ENCODE results near the gene CHIT1.
A peak's percentile ranks its signal among the peaks of the same experiment; 100 is the strongest.

CHIT1 gene

DNA sequence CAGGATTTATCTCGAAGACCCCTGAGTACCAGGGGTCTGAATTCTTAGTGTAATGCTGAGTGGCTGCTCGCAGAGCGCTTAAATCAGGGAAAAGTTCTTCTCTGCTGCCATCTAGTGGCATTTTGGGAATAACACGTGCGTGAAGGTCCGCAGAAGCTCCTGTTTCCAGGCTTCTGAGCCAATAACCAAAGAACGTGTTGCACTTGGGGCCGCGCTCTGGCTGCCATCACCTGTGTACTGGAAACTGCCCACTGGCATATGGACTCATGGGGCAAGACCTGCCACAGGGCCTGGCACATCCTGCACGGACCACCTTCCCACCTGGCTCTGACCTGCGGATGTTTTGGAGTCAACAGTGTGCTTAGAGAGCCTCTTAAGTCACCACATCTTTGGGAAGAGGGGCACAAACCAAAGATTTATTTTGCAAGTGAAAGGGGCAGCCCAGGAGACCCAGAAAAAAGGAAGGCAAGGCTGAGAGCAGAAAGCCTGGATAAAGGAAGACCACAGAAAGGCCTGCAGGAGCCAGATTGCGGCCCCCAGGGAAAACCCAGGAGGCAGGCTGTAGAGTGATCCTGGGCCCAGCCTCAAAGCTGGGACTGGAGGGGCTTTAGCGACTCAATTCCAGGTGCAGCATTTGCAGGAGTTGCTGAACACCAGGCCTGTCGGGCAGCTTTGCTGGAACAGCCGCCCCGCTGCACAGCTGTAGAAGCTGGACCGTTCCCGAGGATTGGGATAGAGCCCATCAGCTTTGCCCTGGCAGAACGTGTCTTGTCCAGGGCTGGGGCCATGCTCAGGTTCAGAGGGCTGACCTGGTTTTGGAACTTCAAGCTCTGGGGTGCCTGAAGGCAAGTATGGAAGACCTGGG is 13.0 kb downstream of the CHIT1 start:
- peak; percentile 86 for DNase-seq

DNA sequence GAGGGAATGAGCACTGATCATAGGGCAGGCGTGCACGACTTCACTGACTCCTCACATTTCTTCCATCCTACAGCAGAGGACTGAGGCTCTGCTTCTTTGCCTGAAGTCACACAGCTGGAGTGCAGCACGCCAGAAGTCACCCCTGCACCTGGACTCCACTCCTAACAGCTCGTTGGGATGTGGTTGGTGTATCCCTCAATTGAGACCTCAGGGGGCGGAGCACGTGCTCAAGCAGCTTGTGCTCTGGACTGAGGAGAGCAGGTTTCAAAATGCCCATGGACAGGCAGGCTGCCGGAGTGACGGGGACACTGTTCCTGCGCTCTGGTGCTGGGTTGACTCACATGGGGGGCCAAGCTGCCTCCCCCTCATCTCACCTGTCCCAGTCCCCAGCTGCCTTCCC is 13.9 kb downstream of the CHIT1 start:
- peak; percentile 24 for DNase-seq

DNA sequence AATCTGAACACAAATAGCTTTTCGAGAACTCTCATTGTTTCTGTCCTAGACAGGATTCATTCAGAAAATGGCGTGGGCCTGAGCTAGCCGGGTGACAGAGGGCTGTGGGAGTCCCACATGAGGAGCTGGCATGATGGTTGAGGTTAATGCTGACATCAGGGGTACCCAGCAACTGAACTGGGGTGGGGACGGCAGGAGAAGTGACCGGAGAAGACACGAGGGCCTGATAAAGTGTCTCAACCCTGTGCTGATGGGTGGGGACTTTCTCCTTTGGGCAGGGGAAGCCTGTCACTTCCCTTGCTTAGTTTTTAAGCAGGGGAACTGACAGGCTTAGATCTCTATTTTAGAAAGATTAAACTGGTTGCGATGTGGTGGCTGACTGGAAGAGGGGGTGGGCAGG is 14.6 kb downstream of the CHIT1 start:
- DNase-seq, result no peak

DNA sequence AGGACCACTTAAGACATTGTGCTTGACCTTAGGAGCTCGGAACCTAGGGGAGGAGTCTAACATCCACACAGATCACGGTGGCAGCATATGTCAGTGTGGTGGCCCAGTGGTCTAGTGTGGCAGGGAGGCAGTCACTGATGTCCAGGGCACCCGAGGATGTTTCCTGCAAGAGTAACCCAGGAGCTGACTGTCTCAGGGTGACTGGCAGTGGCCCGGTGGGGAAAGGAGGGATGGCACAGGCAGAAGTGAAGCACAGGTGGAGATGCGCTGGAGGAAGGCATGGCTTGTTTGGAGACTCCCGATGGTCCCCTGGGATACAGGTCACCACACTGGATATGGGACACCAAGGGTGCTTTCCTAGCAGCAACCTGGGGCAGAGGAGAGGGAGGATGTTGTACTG is 16.3 kb downstream of the CHIT1 start:
- no peak for DNase-seq

DNA sequence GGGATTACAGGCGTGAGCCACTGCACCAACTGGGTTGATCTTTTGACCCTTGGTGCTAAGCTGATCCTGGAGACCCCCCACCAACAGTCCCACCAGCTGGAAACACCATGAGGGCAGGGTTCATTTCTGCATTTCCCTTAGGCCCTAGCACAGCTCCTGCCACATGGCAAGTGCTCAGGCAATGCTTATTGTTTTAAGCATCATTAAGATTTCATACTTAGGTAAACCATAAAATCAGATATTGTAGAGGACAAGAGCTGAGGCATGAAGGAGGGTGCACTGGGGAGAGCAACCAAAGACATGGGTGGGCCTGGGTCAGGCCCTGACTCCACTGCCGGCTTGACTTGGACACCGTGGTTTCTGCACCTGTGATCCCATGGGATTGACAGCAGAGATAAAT is 17.7 kb downstream of the CHIT1 start:
- DNase-seq, result no peak

DNA sequence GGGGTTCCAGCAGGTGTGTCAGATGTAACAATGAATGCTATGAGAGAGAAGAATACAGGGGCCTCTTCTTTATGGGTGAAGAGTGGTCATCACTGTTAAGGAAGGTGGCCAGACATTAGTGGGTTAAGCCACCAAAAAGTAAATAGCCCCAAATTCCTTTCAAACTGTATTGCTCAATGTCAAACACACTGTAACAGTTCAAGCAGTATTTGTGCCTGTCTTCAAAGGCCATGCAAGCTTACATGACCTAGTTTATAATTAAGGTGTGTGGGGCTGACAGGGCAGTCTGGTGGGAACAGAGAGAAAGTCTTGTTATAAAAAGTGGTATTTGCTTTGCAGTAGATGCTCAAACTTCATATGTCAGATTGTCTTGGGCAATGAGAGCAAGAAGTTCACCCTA is 18.5 kb downstream of the CHIT1 start:
- no peak for DNase-seq

DNA sequence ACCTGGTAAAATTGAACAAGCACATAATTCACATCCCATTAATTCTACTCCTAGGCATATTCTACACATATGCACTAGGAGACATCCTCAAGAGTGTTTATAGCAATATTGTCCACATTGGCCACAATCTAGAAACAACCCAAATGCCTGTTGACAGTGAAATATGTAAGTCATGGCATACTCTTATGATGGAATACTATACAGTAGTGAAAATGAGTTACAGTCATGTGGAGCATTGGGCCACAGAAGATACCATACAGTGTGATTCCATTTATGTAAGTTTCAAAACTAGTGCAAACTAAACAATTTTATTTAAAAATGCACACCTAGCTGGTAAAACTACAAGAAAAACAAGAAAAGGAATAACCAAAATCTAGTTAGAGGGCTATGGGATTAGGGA is 19.1 kb downstream of the CHIT1 start:
- DNase-seq, result no peak

DNA sequence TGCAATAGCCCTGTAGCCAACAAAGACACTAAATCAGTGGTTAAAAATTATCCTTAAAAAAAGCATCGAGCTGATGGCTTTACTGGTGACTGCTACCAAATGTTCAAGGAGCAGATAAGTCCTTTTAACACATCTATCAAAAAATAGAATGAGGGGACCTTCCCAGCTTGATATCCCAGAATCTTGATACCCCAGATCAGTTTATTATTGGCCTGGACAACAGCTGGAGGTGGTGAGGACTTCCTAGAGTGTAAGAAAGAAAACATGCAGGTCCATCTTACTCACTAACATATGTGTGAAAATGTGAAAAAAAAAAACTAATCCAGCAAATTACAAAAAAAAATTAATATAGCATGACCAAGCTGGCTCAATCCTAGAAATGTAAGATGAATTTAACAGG is 21.3 kb downstream of the CHIT1 start:
- no peak for DNase-seq

DNA sequence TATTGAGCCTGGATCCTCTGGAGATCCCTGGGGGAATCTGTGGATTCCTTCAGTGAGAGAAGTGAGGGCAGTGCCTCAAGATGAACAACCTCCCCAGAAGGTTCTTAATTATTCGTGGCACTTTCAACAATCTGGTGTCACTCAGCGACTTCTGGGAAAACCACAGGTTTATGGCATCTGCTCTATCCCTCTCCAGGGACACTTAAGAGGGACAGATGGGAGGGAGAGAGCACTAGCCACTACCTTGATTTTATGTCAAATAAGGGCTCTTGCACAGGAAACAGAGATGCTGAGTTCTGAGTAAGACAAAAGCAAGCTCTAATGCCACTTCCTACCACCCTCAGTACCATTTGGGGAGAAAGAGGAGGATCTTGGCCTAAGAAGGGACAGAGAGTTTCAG is 21.7 kb downstream of the CHIT1 start:
- no peak for DNase-seq

DNA sequence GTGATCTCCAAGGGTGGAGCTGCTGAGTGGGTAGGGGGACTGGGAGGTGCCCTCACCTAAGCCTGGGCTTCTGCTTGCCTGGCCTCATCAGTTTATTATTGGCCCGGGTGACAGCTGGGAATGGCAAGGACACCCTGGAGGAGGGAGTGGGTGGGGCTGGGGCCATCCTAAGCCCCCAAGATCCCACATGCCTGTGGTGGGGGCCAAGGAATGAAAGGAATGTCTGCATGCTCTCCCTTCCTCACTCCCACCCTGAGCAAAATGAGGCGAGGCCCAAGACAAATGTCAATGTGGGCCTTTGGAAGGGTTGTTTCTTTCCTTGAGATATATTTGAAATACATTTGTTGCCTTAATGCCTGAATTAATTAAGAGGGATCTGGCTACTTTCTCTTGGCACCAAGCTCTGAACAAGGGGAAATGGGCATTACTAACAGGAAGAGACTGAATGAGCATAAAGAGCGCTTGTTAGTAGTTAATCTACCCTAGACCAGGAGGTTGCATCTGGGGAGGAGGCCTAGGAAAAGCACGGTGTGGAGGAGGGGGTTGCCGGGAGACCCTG is 23.3 kb downstream of the CHIT1 start:
- DNase-seq, result no peak

DNA sequence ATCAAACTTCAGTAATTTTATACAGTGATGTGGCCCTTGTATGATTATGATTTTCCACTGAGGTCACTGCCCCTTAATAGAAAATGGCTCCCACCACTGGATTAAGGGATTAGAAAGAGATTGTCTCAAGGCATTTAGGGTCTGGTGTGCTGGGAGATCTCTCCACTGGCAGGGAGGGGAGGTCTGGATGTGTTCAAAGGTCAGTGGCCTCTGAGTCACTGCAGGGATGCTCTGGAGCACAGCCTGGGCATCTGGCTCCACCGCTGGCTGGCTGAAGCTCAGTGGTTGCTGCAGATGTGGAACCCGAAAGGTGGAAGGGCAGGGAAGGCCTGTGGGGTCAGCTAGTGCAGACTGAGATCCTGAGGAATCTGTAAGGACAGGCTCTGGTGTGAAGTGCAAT is 24.7 kb downstream of the CHIT1 start:
- DNase-seq, result no peak

DNA sequence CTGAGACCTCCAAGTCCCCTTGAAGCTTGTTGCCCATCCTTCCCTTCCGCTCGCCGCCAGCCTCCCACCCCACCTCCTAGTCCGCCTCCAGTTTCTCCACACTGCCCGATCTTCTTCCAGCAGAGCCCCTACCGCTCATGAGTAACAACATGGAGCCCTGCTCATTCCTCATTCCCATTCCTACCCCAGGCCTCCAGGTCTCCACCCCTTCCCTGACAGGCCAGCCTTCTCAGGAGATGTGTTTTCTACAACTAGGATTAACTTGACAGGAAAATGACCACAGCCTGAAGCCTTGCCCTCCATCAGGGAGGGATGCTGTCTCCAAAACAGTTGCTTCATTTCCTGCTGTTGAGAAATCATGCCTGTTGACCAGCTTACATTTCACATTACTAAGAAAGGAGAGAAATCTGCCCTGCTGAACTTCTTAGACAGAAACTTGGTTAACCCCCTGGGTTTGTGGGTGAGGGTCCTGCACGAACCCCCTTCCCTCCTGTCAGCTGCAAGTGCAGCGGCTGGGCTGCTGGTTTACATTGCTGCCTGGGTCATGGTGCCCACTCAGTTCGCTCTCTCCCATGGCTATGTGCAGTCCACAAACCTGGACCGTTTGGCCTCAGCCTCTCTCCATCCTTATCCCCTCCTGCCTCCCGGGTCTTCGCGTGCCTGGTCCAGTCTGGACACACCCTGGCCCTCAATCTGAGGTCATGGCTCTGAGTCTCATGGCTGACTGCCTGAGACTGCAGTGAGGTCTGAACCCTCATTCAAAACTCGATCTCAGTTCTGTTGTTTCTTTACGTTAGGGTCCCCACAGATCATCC is 26.8 kb downstream of the CHIT1 start:
- no peak for DNase-seq

DNA sequence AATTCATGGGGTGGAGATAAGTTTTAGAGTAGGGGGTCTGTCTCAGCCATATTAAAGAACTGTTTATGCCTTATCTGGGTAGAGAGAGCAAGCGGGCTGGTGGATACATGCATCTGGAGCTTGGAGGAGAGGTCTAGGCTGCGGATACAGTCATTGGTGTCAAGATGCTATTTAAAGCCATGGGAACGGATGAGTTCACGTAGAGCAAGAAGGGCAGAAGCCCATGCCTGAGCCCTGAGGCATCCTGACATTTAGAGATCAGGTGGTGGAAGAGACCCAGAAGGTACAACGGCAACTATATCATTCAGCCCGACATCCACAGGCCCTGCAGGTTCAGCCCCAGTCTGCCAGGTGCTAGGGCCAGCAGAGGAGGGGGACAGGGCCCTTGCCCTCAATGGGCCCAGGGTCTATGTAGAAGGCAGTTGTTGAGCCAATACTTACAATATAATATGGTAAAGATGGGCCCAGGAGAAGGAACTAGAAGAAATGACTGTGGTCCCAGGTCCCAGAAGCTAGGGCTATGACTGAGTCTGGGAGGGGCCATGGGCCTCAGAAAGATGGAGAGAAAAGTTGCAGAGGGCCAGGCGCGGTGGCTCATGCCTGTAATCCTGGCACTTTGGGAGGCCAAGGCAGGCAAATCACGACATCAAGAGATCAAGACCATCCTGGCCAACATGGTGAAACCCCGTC is 27.8 kb downstream of the CHIT1 start:
- no peak for DNase-seq

DNA sequence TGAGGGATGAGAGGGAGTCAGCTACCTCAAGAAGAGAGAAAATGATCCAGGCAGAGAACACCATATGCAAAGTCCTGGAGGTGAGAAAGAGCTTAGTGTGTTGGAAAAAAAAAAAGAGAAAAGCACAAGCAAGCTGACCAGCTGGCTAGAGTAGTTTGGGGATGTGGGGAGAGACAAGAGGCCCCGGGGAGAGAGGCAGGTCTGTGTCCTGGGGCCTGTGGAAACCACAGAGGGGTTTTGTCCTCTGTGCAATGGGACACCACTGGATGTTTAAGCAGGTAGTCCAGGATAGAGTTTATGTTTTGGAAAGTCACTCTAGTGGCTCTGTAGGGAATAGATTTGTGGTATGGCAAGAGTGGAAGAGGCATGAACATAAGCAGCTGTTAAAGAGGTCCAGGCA is 28.6 kb downstream of the CHIT1 start:
- no peak for DNase-seq

DNA sequence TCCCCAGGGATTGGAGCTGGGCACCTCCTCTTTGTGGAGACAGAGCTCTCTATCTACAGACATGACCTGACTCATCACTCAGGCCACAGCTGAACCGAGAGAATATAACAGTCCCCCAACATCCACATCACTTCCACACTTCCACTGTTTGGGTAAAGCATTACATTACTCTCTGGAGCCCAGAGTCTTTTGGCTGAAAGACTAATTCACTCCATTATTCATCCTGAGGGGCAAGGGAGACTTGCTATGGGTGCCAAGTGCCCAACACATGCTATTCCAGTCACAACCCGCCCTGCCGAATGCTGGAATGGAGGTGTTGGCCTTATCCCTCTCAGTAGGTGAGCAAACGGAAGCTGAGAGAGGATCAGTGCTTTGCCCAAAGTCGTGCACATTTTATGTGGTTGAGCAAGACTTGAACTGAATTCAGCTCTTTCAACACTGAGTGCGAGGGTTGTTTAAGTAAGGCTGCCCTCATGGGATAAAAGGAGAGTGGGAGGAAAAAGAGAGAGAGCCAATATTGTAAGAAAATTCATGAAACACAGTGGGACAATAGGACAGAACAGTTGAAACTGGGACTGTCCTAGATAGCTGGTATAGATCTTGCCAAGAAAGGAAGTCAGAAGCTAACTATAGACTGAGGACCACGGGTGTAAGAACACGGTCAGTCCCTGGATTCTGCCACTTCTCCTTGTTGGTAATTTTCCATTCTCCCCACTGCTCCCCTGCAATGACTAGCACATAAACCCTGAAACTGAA is 29.5 kb downstream of the CHIT1 start:
- no peak for DNase-seq

DNA sequence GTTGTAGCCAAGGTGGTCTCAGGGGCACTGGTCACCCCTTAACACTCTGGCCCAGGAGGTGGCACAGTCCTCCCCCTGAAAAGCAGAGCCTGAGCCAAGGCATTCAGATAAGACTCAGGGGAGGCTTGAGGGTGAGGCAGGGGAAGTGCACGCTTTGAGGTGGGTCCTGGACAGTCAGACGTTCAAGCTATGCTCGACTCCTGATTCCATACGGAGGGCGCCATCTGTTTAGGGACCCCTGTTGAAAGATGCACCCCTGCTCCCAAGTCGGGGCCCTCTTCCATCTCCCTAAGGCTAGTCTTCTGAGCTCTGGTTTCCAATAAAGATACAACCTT is 30.0 kb downstream of the CHIT1 start:
- DNase-seq, result no peak

DNA sequence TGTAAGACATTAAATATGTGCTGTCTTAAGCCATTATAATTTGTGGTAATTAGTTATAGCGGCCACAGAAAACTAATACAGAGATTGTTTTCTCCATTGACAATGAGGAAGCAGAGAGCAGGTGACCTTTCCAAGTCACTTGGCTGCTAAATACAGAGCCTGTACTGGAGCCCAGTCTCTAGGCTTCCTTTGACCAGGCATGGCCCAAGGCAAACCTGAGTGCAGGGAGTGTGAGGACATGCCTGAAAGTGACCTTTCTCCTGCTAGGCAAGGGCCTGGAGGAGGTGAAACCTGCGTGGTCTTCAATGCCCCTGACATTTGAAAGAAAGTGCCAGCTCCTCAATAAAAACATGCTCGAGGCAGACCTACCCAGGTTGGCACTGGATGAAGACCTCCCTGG is 30.5 kb downstream of the CHIT1 start:
- DNase-seq, result no peak

DNA sequence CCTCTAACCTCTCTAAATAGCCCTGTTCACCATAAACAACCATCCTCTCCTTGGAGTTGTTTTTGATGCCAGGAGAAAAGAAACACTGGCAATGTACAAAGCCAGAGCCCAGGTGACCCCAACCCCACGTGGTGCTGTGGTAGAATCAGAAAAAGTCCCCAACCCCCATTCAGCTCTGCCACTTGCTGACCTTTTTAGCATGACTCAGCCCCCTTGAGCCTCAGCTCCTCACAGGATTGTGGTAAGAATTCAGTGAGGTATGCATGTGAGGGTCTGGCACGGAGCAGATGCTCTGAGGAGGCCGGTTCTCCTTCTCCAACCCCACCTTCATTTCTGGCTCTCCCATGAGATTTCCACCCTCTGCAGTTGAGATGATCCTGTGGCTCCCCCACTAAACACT is 31.8 kb downstream of the CHIT1 start:
- no peak for DNase-seq

DNA sequence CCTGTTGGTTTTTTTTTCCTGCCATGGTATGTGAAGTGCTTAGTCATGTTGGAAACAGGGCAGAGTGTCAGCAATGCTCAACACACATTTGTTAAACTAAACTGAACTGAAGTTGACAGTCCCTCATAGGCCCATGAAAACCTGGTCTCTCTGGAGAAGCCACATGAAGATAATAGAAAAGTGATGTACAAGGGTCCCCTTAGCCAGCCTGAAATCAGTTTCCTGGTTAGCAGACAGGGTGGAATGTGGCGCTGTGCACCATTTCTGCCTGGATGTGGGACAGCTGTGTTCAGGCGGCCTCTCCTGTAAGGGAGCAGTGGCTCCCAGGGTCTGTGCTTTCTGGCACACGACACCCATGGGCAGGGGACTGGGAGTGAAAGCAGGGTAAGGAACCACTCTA is 33.1 kb downstream of the CHIT1 start:
- no peak for DNase-seq

DNA sequence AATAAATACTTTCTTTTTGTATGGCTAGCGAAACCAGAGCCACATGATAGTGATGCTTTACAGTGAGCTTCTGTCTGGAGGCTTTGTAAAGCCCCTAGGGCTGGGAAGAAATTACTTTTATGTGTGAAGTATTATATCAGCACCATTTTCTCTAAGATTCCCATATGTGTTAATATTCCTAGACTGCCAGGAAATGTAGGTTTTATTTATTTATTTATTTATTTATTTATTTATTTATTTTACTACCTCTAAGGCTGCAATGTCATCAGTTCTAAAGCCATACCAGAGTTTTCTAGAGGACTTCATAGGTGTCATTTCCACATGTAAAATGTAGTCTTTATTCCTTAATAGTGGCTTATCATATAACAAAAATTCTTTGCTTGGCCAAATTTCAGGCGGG is 38.5 kb downstream of the CHIT1 start:
- DNase-seq, result no peak

DNA sequence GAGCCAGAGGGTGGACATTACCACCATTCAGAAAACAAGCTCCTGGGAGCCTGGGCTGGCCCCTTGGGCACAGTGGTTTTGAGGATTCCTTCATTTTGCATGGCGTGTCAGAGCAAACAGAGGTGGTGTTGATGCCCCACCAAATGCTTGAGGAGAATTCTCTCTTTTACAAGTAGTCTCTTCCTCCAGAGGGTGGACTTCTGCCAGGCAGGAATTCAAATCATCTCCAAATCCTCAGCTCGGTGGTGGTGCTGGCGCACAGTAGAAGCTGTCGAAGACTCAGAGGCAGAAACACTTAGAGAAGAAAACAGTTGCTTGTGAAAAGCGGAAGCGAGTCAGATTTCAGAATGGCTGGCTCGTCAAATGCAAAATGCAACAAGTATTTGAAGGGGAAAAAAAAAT is 39.5 kb downstream of the CHIT1 start:
- DNase-seq, result no peak

DNA sequence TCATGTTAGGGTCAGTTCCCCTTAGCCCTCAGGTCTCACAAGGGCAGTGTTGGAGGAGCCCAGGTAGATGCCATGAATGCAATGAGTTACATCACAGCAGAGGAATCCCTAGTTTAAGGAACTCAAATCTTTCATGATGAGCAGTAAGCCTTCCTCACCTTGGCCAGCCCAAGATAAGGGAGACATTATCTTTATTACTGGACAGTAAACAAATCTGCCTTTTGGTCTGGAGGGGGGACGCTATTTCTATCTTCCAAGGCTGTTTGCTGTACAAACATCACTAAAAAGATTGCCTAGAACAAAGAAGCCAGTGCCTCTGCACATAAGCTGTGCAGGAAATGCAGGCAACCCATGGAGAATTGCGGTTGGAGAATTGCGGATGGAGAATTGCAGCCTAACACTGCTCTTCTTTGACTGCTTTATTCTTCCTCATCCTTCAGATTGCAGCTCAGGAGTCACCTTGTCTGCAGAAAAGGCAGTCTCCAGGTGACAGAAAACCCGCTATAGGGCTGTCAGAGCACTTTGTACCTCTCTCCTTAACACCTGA is 40.7 kb downstream of the CHIT1 start:
- DNase-seq, result no peak

Data from retina (tissue), 1 donor.